GM06990 (cell line): ENCODE results near the gene PRKG1.

Experiments
- DNase-seq: peaks from one replicate; pipeline ENCODE4 v3.0.0-alpha.2; 2011; ENCODE audit not compliant: insufficient read length; ENCODE audit errors: extremely low read depth
- H3K27me3 ChIP-seq: replicated peaks from 2 replicates; pipeline ENCODE4 v1.6.0; 2011; ENCODE audit warnings: low read length; ENCODE audit not compliant: control insufficient read depth, insufficient read depth
- H3K36me3 ChIP-seq: 2 replicates; pipeline ENCODE4 v1.5.1; 2011; ENCODE audit warnings: low read length; ENCODE audit not compliant: control insufficient read depth, insufficient read depth
- H3K4me3 ChIP-seq: replicated peaks from 2 replicates; pipeline ENCODE4 v1.5.1; 2011; ENCODE audit warnings: low read depth, mild to moderate bottlenecking, control low read depth, low read length
- CTCF ChIP-seq: IDR thresholded peaks from 2 replicates; pipeline ENCODE4 v1.5.1; 2011; ENCODE audit warnings: low read length, control low read depth, mild to moderate bottlenecking, inconsistent platforms; ENCODE audit not compliant: insufficient read depth, poor library complexity, severe bottlenecking

The PRKG1 gene

GRCh38 chr10:51788273-51788672 lies 714.0 kb downstream of the PRKG1 start:
- DNase-seq, result no peak
- no peaks in the 10 kb centered on the region for H3K27me3 ChIP-seq
- no peaks in the 10 kb centered on the region for H3K36me3 ChIP-seq
- no peak overlapping the region for H3K4me3 ChIP-seq
- TF ChIP-seq CTCF, result no peak

GRCh38 chr10:51789118-51789517 lies 714.8 kb downstream of the PRKG1 start:
- DNase-seq, result no peak
- no peaks in the 10 kb centered on the region for H3K36me3 ChIP-seq
- no peaks in the 10 kb centered on the region for H3K27me3 ChIP-seq
- no peak for TF ChIP-seq CTCF
- H3K4me3 ChIP-seq, result no peak overlapping the region

- TF ChIP-seq CTCF, result no peak
- Histone ChIP-seq H3K36me3 (no peaks in the 10 kb centered on the region), H3K27me3 (no peaks in the 10 kb centered on the region), H3K4me3 (no peak overlapping the region)
- no peak for DNase-seq
Observed at GRCh38 chr10:51789903-51790302, 715.6 kb downstream of the PRKG1 start.

GRCh38 chr10:51792678-51793077 lies 718.4 kb downstream of the PRKG1 start:
- H3K4me3 ChIP-seq, result no peak overlapping the region
- no peaks in the 10 kb centered on the region for H3K27me3 ChIP-seq
- TF ChIP-seq CTCF, result no peak
- no peak for DNase-seq
- H3K36me3 ChIP-seq, result no peaks in the 10 kb centered on the region

- no peaks in the 10 kb centered on the region for H3K27me3 ChIP-seq
- H3K4me3 ChIP-seq, result no peak overlapping the region
- no peak for TF ChIP-seq CTCF
- DNase-seq, result no peak
- no peaks in the 10 kb centered on the region for H3K36me3 ChIP-seq
Observed at GRCh38 chr10:51800121-51800520, 725.8 kb downstream of the PRKG1 start.

- H3K36me3 ChIP-seq, result no peaks in the 10 kb centered on the region
- no peak overlapping the region for H3K4me3 ChIP-seq
- no peaks in the 10 kb centered on the region for H3K27me3 ChIP-seq
- DNase-seq, result no peak
- no peak for TF ChIP-seq CTCF
Observed at GRCh38 chr10:51800725-51801424, 726.6 kb downstream of the PRKG1 start.
